HepG2 (cell line): ENCODE results near the gene SH3BGRL2. TPM values are rescaled to one million over a fixed set of nuclear protein-coding genes. Genes with fewer than 3 reads are reported as not detected.

Source experiments
- GATAD2A ChIP-seq: IDR thresholded peaks from 2 replicates; pipeline ENCODE4 v1.6.1; 2016
- HNF1B ChIP-seq: sonication (generic); formaldehyde crosslinking; IDR thresholded peaks from 2 replicates; pipeline ENCODE4 v1.5.1; 2020; ENCODE audit warnings: mild to moderate bottlenecking, moderate library complexity, missing genetic modification reagents
- IRF2 ChIP-seq: IDR thresholded peaks from 2 replicates; pipeline ENCODE4 v1.6.1; 2018; ENCODE audit warnings: missing genetic modification reagents, missing compliant biosample characterization
- IRX3 ChIP-seq: sonication (generic); formaldehyde crosslinking; IDR thresholded peaks from 2 replicates; pipeline ENCODE4 v1.8.1; 2023; ENCODE audit warnings: mild to moderate bottlenecking, low read depth, missing genetic modification reagents, borderline replicate concordance
- NFRKB ChIP-seq: fragments of 450-650 bp; IDR thresholded peaks from 2 replicates; pipeline ENCODE4 v1.6.1; 2017
- NR0B2 ChIP-seq: sonication (generic); formaldehyde crosslinking; IDR thresholded peaks from 2 replicates; pipeline ENCODE4 v1.4.0; 2020; ENCODE audit warnings: mild to moderate bottlenecking, missing genetic modification reagents
- PRMT3 ChIP-seq: sonication (generic); formaldehyde crosslinking; IDR thresholded peaks from 2 replicates; pipeline ENCODE4 v1.8.1; 2022; ENCODE audit warnings: low read depth, mild to moderate bottlenecking, moderate library complexity, missing genetic modification reagents, borderline replicate concordance
- SALL2 ChIP-seq: sonication (generic); formaldehyde crosslinking; IDR thresholded peaks from 2 replicates; pipeline ENCODE4 v1.8.1; 2023; ENCODE audit warnings: mild to moderate bottlenecking, missing genetic modification reagents, inconsistent platforms
- SP140L ChIP-seq: sonication (generic); formaldehyde crosslinking; IDR thresholded peaks from 2 replicates; pipeline ENCODE4 v1.4.0; 2020; ENCODE audit warnings: missing genetic modification reagents, borderline replicate concordance
- ZFP36 ChIP-seq: fragments of 150-350 bp; IDR thresholded peaks from 2 replicates; pipeline ENCODE4 v1.6.1; 2018; ENCODE audit warnings: borderline replicate concordance, low read length, low read depth; ENCODE audit not compliant: partially characterized antibody
- ZFP36L2 ChIP-seq: sonication (generic); formaldehyde crosslinking; IDR thresholded peaks from 2 replicates; pipeline ENCODE4 v1.4.0; 2020; ENCODE audit warnings: missing genetic modification reagents
- ZMYM2 ChIP-seq: sonication (generic); formaldehyde crosslinking; IDR thresholded peaks from 2 replicates; pipeline ENCODE4 v1.8.0; 2022; ENCODE audit warnings: mild to moderate bottlenecking, missing genetic modification reagents
- ZNF263 ChIP-seq: sonication (generic); formaldehyde crosslinking; IDR thresholded peaks from 2 replicates; pipeline ENCODE4 v1.4.0; 2020; ENCODE audit warnings: missing genetic modification reagents
- ZNF296 ChIP-seq: sonication (generic); formaldehyde crosslinking; conservative IDR thresholded peaks from 2 replicates; pipeline ENCODE4 v1.5.0; 2020; ENCODE audit warnings: mild to moderate bottlenecking, missing genetic modification reagents
- ZNF543 ChIP-seq: sonication (generic); formaldehyde crosslinking; IDR thresholded peaks from 2 replicates; pipeline ENCODE4 v1.4.0; 2020; ENCODE audit warnings: mild to moderate bottlenecking, missing genetic modification reagents
- ZNF546 ChIP-seq: sonication (generic); formaldehyde crosslinking; conservative IDR thresholded peaks from 2 replicates; pipeline ENCODE4 v1.8.1; 2023; ENCODE audit warnings: mild to moderate bottlenecking, missing genetic modification reagents
- ZNF556 ChIP-seq: sonication (generic); formaldehyde crosslinking; IDR thresholded peaks from 2 replicates; pipeline ENCODE4 v1.4.0; 2020; ENCODE audit warnings: mild to moderate bottlenecking, missing genetic modification reagents, borderline replicate concordance
- ZNF562 ChIP-seq: sonication (generic); formaldehyde crosslinking; IDR thresholded peaks from 2 replicates; pipeline ENCODE4 v1.8.0; 2022; ENCODE audit warnings: missing genetic modification reagents, borderline replicate concordance
- ZNF589 ChIP-seq: sonication (generic); formaldehyde crosslinking; conservative IDR thresholded peaks from 2 replicates; pipeline ENCODE4 v1.8.0; 2022; ENCODE audit warnings: mild to moderate bottlenecking, moderate library complexity, missing genetic modification reagents
- polyA plus RNA-seq, 8 experiments: library from polyadenylated mRNA; depleted of rRNA in 3 of 8; stranded (reverse) in 7 of 8; unstranded in 1 of 8; fragments of >200 nt; fragmentation: Illumina TruSeq in 4 of 8; extraction: Trizol in 4 of 8; gene quantifications; 2 replicates each; pipeline versions ENCODE4 v1.2.1 to v1.2.3, GENCODE V29; 2011 to 2016; ENCODE audit warnings: low read depth in 4 of 8, missing spikeins in 1 of 8, mixed read lengths in 1 of 8; ENCODE audit not compliant: insufficient read depth in 1 of 8
- total RNA-seq, 5 experiments: library from RNA; depleted of rRNA; stranded (reverse); fragments of >200 nt; fragmentation: Illumina TruSeq; extraction: Trizol; gene quantifications; 2 replicates each; pipeline ENCODE4 v1.2.3, GENCODE V29; 2016; ENCODE audit warnings: low read depth in 1 of 5
- TF ChIP-seq, protein P1 (sequence below): sonication (generic); formaldehyde crosslinking; IDR thresholded peaks from 2 replicates; pipeline ENCODE4 v1.4.0; 2020; ENCODE audit warnings: missing genetic modification reagents
- TF ChIP-seq, protein P2 (sequence below): sonication (generic); formaldehyde crosslinking; IDR thresholded peaks from 2 replicates; pipeline ENCODE4 v1.4.0; 2020; ENCODE audit warnings: mild to moderate bottlenecking, low read depth, missing genetic modification reagents
- TF ChIP-seq, protein P3 (sequence below): IDR thresholded peaks from 2 replicates; pipeline ENCODE4 v1.6.1; 2016; ENCODE audit warnings: low read depth, missing genetic modification reagents, missing compliant biosample characterization

SH3BGRL2 gene
- total and polyA plus RNA-seq, 2 of the 13 experiments (the other 11 are each of a cell fraction or from before 2014, with no cell fraction given) = 10.9 to 28.8 TPM

- TF ChIP-seq HNF1B (no peak), ZNF562 (CRISPR knock-in tag) (no peak), ZMYM2 (CRISPR knock-in tag) (0 out of 2 replicates have a peak, but pooled peaks have one; percentile 22), ZNF589 (CRISPR knock-in tag) (no peak), ZFP36L2 (CRISPR knock-in tag) (no peak), IRX3 (CRISPR knock-in tag) (no peak), SALL2 (CRISPR knock-in tag) (no peak), PRMT3 (CRISPR knock-in tag) (no peak), GATAD2A (CRISPR knock-in tag) (peak; percentile 90), ZNF296 (no peak), ZNF263 (CRISPR knock-in tag) (no peak), NFRKB (no peak), ZNF543 (CRISPR knock-in tag) (no peak), IRF2 (peak; percentile 66; the same call in 1 of the 2 replicates), SP140L (CRISPR knock-in tag) (no peak), NR0B2 (CRISPR knock-in tag) (no peak), ZNF556 (CRISPR knock-in tag) (no peak), ZFP36 (no peak), ZNF546 (no peak)
- TF ChIP-seq, protein P1, sequence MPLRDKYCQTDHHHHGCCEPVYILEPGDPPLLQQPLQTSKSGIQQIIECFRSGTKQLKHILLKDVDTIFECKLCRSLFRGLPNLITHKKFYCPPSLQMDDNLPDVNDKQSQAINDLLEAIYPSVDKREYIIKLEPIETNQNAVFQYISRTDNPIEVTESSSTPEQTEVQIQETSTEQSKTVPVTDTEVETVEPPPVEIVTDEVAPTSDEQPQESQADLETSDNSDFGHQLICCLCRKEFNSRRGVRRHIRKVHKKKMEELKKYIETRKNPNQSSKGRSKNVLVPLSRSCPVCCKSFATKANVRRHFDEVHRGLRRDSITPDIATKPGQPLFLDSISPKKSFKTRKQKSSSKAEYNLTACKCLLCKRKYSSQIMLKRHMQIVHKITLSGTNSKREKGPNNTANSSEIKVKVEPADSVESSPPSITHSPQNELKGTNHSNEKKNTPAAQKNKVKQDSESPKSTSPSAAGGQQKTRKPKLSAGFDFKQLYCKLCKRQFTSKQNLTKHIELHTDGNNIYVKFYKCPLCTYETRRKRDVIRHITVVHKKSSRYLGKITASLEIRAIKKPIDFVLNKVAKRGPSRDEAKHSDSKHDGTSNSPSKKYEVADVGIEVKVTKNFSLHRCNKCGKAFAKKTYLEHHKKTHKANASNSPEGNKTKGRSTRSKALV (CRISPR knock-in tag) = no peak
- TF ChIP-seq, protein P2, sequence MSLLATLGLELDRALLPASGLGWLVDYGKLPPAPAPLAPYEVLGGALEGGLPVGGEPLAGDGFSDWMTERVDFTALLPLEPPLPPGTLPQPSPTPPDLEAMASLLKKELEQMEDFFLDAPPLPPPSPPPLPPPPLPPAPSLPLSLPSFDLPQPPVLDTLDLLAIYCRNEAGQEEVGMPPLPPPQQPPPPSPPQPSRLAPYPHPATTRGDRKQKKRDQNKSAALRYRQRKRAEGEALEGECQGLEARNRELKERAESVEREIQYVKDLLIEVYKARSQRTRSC (CRISPR knock-in tag) = no peak
- TF ChIP-seq, protein P3, sequence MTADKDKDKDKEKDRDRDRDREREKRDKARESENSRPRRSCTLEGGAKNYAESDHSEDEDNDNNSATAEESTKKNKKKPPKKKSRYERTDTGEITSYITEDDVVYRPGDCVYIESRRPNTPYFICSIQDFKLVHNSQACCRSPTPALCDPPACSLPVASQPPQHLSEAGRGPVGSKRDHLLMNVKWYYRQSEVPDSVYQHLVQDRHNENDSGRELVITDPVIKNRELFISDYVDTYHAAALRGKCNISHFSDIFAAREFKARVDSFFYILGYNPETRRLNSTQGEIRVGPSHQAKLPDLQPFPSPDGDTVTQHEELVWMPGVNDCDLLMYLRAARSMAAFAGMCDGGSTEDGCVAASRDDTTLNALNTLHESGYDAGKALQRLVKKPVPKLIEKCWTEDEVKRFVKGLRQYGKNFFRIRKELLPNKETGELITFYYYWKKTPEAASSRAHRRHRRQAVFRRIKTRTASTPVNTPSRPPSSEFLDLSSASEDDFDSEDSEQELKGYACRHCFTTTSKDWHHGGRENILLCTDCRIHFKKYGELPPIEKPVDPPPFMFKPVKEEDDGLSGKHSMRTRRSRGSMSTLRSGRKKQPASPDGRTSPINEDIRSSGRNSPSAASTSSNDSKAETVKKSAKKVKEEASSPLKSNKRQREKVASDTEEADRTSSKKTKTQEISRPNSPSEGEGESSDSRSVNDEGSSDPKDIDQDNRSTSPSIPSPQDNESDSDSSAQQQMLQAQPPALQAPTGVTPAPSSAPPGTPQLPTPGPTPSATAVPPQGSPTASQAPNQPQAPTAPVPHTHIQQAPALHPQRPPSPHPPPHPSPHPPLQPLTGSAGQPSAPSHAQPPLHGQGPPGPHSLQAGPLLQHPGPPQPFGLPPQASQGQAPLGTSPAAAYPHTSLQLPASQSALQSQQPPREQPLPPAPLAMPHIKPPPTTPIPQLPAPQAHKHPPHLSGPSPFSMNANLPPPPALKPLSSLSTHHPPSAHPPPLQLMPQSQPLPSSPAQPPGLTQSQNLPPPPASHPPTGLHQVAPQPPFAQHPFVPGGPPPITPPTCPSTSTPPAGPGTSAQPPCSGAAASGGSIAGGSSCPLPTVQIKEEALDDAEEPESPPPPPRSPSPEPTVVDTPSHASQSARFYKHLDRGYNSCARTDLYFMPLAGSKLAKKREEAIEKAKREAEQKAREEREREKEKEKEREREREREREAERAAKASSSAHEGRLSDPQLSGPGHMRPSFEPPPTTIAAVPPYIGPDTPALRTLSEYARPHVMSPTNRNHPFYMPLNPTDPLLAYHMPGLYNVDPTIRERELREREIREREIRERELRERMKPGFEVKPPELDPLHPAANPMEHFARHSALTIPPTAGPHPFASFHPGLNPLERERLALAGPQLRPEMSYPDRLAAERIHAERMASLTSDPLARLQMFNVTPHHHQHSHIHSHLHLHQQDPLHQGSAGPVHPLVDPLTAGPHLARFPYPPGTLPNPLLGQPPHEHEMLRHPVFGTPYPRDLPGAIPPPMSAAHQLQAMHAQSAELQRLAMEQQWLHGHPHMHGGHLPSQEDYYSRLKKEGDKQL (CRISPR knock-in tag) = no peak
Measured at GRCh38 chr6:79617518-79617941, 13.6 kb upstream of the SH3BGRL2 start (continued).
